ACC112 (cell line): ENCODE results near the gene ARMH1.

Experiments
- H2AFZ ChIP-seq: fragments of 200-600 bp; sonication (generic); one replicate; pipeline ENCODE4 v1.6.0; 2017; ENCODE audit warnings: antibody characterized with exemption, low read length; ENCODE audit not compliant: unreplicated experiment
- H3K27ac ChIP-seq: fragments of 200-600 bp; sonication (generic); 2 replicates; pipeline ENCODE4 v1.5.1; 2014; ENCODE audit warnings: low read depth, mild to moderate bottlenecking, antibody characterized with exemption, low read length, moderate library complexity
- H3K27me3 ChIP-seq: fragments of 200-600 bp; sonication (generic); 2 replicates; pipeline ENCODE4 v1.6.1; 2014; ENCODE audit warnings: mild to moderate bottlenecking, antibody characterized with exemption, low read length, moderate library complexity, mixed read lengths; ENCODE audit not compliant: insufficient read depth
- H3K36me3 ChIP-seq: fragments of 200-600 bp; sonication (generic); 2 replicates; pipeline ENCODE4 v1.6.1; 2016; ENCODE audit warnings: mild to moderate bottlenecking, antibody characterized with exemption, low read length, moderate library complexity, mixed read lengths; ENCODE audit not compliant: insufficient read depth
- H3K4me1 ChIP-seq: fragments of 200-600 bp; sonication (generic); one replicate; pipeline ENCODE4 v1.6.1; 2016; ENCODE audit warnings: low read length, mixed read lengths; ENCODE audit not compliant: insufficient read depth, unreplicated experiment, control insufficient read depth
- H3K4me3 ChIP-seq: fragments of 200-600 bp; sonication (generic); 2 replicates; pipeline ENCODE4 v1.5.1; 2014; ENCODE audit warnings: mild to moderate bottlenecking, low read depth, low read length
- H3K79me2 ChIP-seq: fragments of 200-600 bp; sonication (generic); one replicate; pipeline ENCODE4 v1.6.0; 2016; ENCODE audit warnings: low read length; ENCODE audit not compliant: control insufficient read depth, unreplicated experiment, insufficient read depth

The ARMH1 gene

GRCh38 chr1:44636083-44636687 is 38.3 kb upstream of the ARMH1 start:
- H3K27ac ChIP-seq, result no peak overlapping the region
- no peak overlapping the region for H3K4me3 ChIP-seq
- H3K79me2 ChIP-seq, result peaks cover 23% of the 10 kb centered on the region
- peaks cover 22% of the 10 kb centered on the region; the same call in 1 of the 2 replicates for H3K36me3 ChIP-seq
- no peaks in the 10 kb centered on the region for H3K27me3 ChIP-seq
- peaks cover 19% of the 10 kb centered on the region for H3K4me1 ChIP-seq
- no peak overlapping the region for H2AFZ ChIP-seq

DNA sequence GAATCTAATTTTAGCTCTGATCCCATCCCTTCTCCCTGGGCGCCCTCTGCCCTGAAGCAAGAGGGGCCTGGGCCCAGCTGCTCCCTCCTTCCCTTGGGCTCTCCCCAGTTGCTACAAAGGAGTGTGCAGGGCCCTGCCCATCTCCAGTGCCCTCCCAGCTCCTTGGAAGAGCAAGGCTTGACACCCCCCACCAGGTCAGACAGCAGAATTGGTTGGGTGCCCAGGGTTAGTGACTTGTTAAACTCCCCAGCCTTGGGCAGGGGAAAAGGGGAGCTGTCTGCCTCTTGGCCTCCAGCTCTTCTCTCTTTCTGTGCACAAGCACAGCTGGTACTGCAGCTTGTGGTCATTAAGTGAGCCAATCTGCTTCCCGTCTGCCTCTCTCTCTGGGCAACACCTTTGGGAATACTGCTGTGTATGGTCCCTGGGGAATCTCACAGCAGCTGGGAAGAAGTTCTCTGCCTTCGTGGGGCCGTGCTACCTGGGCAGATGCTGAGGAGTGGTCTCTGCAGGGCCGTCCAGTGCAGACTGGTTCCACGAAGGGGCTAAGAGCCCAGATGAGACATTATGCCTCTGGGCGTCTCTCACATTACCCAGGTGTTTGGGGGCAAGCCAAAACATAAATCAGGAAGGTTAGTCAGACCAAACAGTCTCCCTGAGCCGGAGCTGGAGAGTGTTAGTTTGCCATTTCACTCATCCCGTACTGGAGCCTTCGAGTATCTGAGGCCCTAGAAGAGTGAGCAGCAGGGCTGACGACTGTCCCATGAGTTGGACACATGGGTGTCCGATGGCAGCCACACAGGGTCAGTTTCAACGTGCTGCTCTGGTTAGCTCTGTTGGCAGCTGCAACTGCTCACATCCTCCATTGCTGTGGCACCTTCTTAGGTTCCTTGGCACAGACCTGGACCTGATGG is 37.6 kb upstream of the ARMH1 start:
- no peaks in the 10 kb centered on the region for H3K27me3 ChIP-seq
- H3K4me1 ChIP-seq, result peaks cover 16% of the 10 kb centered on the region
- no peak overlapping the region for H3K4me3 ChIP-seq
- H2AFZ ChIP-seq, result no peak overlapping the region
- peaks cover 23% of the 10 kb centered on the region; the same call in 1 of the 2 replicates for H3K36me3 ChIP-seq
- no peak overlapping the region for H3K27ac ChIP-seq
- peaks cover 23% of the 10 kb centered on the region for H3K79me2 ChIP-seq

DNA sequence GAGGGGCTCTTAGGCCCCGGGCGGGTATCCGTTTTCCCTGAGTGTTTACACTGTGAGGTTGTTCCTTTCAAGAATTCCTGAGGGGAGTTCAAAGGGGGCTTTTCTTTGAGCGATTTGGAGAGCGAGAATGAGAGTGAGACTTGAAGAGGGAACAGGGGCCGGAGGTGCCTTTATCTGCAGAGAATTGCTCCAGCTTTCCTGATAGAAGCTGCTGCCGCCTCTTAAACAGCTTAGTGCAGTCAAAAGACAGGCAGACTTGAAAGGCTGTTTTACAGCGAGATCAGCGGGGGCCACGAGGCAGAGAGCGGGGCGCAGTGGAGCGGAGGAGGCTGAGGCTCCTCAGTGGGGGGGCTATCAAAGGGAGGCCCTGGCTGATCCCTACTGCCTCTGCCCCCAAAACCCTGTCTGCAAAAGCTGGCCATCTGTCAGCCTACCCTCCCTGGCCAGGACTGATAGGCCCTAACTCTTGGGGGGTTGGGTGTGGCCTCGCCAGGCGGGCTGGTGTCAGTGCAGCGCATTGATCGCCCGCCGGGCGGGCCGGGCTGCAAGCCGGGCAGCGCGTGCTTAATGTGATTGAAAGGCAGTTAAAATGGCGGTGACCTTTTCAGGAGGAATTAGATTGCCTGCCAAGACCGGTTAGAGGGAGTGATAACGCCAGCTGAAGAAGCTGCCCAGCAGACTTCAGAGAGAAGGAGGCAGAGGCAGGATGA is 36.7 kb upstream of the ARMH1 start:
- no peaks in the 10 kb centered on the region for H3K27me3 ChIP-seq
- peaks cover 23% of the 10 kb centered on the region; the same call in 1 of the 2 replicates for H3K36me3 ChIP-seq
- H3K4me1 ChIP-seq, result peaks cover 15% of the 10 kb centered on the region
- H3K79me2 ChIP-seq, result peaks cover 21% of the 10 kb centered on the region
- H3K4me3 ChIP-seq, result no peak overlapping the region
- H2AFZ ChIP-seq, result no peak overlapping the region
- H3K27ac ChIP-seq, result no peak overlapping the region

DNA sequence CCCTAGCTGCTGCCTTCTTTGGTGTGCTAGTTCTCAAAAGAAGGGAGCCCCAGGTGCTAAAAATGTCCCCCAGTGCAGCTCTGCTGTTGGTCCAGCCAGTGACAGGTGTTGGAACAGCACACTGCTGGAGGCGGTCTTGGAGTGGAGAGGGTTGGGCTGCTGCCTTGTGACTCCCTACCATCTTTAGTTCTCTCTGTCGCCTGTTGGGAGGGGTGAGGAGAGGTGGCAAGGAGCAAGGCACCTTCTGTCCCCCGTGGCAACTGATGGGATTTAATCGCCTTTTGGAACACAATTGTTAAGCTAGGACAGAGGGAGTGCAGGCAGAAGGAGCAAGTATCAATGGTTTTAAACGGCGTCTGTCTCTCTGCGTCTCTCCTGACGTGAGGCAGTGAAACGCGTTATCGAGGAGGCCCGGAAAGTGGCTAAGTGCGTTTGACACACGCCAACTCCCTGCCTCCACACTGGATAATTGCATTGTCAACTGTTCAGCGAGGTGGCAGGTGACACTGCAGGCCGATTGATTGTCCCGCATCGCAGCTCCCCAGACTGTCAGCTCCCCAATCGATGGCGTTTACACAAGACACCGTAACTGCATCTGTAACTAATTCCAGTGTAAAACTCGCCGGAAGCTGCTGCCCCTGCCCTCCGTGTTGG is 34.2 kb upstream of the ARMH1 start:
- Histone ChIP-seq H3K27me3 (no peaks in the 10 kb centered on the region), H3K36me3 (peaks cover 19% of the 10 kb centered on the region; the same call in 1 of the 2 replicates), H3K27ac (no peak overlapping the region), H2AFZ (no peak overlapping the region), H3K4me1 (no peaks in the 10 kb centered on the region), H3K4me3 (no peak overlapping the region), H3K79me2 (no peaks in the 10 kb centered on the region)

DNA sequence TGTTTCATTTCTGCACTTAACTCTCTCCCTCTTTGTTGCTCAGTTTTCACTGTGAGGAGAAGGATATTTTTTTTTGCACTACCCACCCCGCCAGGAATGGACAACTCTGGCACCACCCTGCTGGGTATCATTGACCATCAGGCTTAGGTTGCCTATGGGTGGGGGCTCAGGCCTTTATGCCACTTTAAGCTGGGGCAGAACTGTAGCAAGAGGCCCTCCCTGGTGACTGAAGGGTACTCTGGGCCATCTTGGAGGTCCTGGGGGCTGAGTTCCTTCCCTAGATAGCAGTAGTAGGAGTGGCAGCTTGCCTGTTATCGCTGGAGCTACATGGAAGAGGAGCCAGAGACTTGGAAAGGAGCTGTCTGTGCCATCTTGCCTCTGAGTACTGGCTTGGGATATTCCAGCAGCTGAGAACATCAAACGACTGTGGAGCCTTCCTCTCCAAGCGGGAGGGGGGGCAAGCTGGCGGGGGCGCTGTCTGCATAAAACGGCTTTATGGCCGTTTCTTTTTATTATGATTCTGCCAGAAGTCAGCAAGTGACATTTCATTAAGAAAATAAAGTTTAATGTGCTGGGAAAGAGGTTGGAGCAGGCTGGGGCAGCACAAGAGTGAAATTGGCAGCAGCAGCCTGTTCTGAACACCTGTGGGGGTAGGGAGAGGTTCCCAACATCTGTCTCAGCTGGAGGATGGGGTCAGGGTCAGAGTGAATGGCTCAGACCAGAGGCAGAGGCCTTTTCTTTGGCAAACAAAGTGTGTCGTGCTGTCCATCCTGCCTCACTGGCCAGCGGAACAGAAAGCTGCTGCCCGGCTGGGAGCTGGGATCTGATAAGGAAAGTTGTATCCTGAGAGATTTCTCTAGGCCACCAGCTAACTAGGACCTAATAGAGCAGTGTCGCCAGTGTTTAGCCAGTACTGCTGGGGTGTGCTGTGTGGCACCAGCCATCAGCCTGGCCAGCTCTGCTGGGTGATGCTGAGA is 33.1 kb upstream of the ARMH1 start:
- H3K4me3 ChIP-seq, result no peak overlapping the region
- H3K4me1 ChIP-seq, result no peaks in the 10 kb centered on the region
- H3K27me3 ChIP-seq, result no peaks in the 10 kb centered on the region
- no peak overlapping the region for H2AFZ ChIP-seq
- H3K36me3 ChIP-seq, result peaks cover 19% of the 10 kb centered on the region; the same call in 1 of the 2 replicates
- H3K27ac ChIP-seq, result no peak overlapping the region
- no peaks in the 10 kb centered on the region for H3K79me2 ChIP-seq

DNA sequence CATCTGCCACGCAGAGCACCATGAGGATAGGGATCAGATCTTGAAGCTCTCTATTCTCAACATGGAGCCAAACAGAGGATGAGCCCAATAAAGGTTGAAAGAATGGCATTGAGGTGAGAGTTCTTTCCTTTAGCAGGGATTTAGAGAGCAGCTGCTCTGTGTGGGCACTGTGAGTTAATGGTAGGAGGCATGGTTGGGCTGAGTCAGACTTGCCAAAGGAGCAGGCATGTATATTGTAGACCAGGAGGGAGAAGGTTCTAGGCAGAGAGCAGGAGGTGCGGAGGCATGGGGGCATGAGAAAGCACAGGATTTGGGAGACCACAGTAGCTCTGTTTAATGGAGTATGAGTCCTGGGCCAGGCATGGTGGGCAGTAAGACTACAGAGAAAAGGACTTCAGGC is 32.3 kb upstream of the ARMH1 start:
- Histone ChIP-seq H2AFZ (no peak overlapping the region), H3K4me3 (no peak overlapping the region), H3K36me3 (peaks cover 16% of the 10 kb centered on the region; the same call in 1 of the 2 replicates)

DNA sequence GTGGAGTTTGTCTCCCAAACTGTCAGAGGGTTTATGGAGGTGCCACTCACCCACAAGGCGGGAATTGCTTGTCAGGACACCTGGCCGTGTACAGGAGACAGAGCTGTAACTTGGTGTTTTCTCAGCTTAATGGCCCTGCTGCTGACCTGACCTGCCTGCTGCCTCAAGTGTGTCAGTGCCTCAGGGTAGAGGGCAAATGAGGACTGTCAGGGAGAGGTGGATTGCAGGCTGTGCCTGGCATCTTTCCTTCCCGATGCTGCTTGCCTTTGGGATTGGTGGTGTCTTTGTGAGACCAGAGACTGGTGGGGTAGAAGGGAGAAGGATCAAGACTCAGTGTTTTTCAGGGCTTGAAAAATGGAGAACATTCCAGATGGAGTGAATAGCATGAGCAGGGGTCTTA is 31.6 kb upstream of the ARMH1 start:
- Histone ChIP-seq H3K27ac (no peak overlapping the region), H3K36me3 (peaks cover 16% of the 10 kb centered on the region; the same call in 1 of the 2 replicates), H3K79me2 (no peaks in the 10 kb centered on the region), H2AFZ (no peak overlapping the region), H3K27me3 (no peaks in the 10 kb centered on the region), H3K4me3 (no peak overlapping the region), H3K4me1 (no peaks in the 10 kb centered on the region)

More for the DNA sequence above, 32.3 kb upstream of the ARMH1 start:
- Histone ChIP-seq H3K27ac (no peak overlapping the region), H3K4me1 (no peaks in the 10 kb centered on the region), H3K79me2 (no peaks in the 10 kb centered on the region), H3K27me3 (no peaks in the 10 kb centered on the region)

- no peaks in the 10 kb centered on the region for H3K79me2 ChIP-seq
- no peaks in the 10 kb centered on the region for H3K27me3 ChIP-seq
- H3K36me3 ChIP-seq, result peaks cover 9% of the 10 kb centered on the region; the same call in 1 of the 2 replicates
- H3K4me3 ChIP-seq, result no peak overlapping the region
- H3K4me1 ChIP-seq, result no peaks in the 10 kb centered on the region
- no peak overlapping the region for H3K27ac ChIP-seq
- no peak overlapping the region for H2AFZ ChIP-seq
Measured at GRCh38 chr1:44643721-44644334, 30.7 kb upstream of the ARMH1 start.

- Histone ChIP-seq H3K27ac (no peak overlapping the region), H3K79me2 (no peaks in the 10 kb centered on the region), H3K27me3 (no peaks in the 10 kb centered on the region), H3K36me3 (peaks cover 4% of the 10 kb centered on the region; the same call in 1 of the 2 replicates), H3K4me1 (no peaks in the 10 kb centered on the region), H3K4me3 (no peak overlapping the region), H2AFZ (no peak overlapping the region)
Measured at GRCh38 chr1:44644806-44645205, 29.7 kb upstream of the ARMH1 start.
